ENCODE results near the gene MORN3. TPM values are rescaled to one million over a fixed set of nuclear protein-coding genes. Genes with fewer than 3 reads are reported as not detected.

The MORN3 gene
- total RNA-seq, 4 donors from 2014 or later, result 2.3 to 5.9 (median 5.3) TPM

- DNase-seq (ENCODE audit: low spot score in 2 of 2), result no peak
- H3K4me3 ChIP-seq (ENCODE audit: low read depth, poor library complexity, severe bottlenecking), result no peak overlapping the region
- WGBS, 2 donors, result 68 to 71% methylated on average over 6 of the region's 6 CpGs
- TF ChIP-seq CTCF (IDR thresholded peaks at IDR 0.05) (no peak), POLR2A (IDR thresholded peaks at IDR 0.05) (no peak)
- intact Hi-C loops (cut with DNase I; ENCODE audit: low total_unique reads), result no loop called here
Observed at GRCh38 chr12:121603581-121603980, 65.9 kb downstream of the MORN3 start.

- no peak for DNase-seq (ENCODE audit: low spot score in 2 of 2)
- TF ChIP-seq CTCF (IDR thresholded peaks at IDR 0.05) (no peak), POLR2A (IDR thresholded peaks at IDR 0.05) (no peak)
- intact Hi-C loops (cut with DNase I; ENCODE audit: low total_unique reads), result no loop called here
- 89 to 92% methylated on average over 6 of the region's 6 CpGs for whole genome bisulfite sequencing, 2 donors
- H3K4me3 ChIP-seq (ENCODE audit: low read depth, poor library complexity, severe bottlenecking), result no peak overlapping the region
Observed at GRCh38 chr12:121602766-121603165, 66.7 kb downstream of the MORN3 start.

- 91% methylated on average over 6 of the region's 6 CpGs for WGBS, 2 donors
- no peak overlapping the region for H3K4me3 ChIP-seq (ENCODE audit: low read depth, poor library complexity, severe bottlenecking)
- TF ChIP-seq CTCF (IDR thresholded peaks at IDR 0.05), result no peak
- DNase-seq (ENCODE audit: low spot score in 2 of 2), result no peak
- intact Hi-C loops (cut with DNase I; ENCODE audit: low total_unique reads), result no loop called here
Observed at GRCh38 chr12:121600702-121601336, 68.6 kb downstream of the MORN3 start.

Other genes starting within 250 kb of the MORN3 start
- 10 to 100 TPM; 28.9 to 72.1 (median 47.9) TPM for gene KDM2B, start 88.6 kb downstream of the MORN3 start, total RNA-seq
- gene ORAI1, start 43.1 kb downstream of the MORN3 start, total RNA-seq, result 10 to 100 TPM; 65.1 to 77.7 (median 69.6) TPM
- 1 to 10 TPM; 3.5 to 7.2 (median 5.1) TPM for gene TMEM120B, start 43.1 kb upstream of the MORN3 start, total RNA-seq
- gene RHOF, start 124.0 kb upstream of the MORN3 start, total RNA-seq, result 10 to 100 TPM in 2 of 4 donors, 1 to 10 TPM in 2; 5.4 to 24.1 (median 9.9) TPM
- 10 to 100 TPM; 10.1 to 15.0 (median 11.6) TPM for gene SETD1B, start 134.4 kb upstream of the MORN3 start, total RNA-seq
- not detected for gene HPD, start 189.2 kb upstream of the MORN3 start, total RNA-seq
- 10 to 100 TPM; 67.9 to 87.5 (median 82.7) TPM for gene PSMD9, start 219.1 kb upstream of the MORN3 start, total RNA-seq
- gene CFAP251, start 248.9 kb upstream of the MORN3 start, total RNA-seq, result 1 to 10 TPM in 3 of 4 donors, under 1 TPM in 1; 0.30 to 6.2 (median 3.4) TPM